PC-3 (cell line): ENCODE results near the gene MFSD6L. TPM values are rescaled to one million over a fixed set of nuclear protein-coding genes. Genes with fewer than 3 reads are reported as not detected.

Experiments used
- ATAC-seq: fragments of 200-7000 bp; cut with Tn5 transposase; 2 replicates; pipeline ENCODE4 v1.9.1; 2020; ENCODE audit warnings: mild to moderate bottlenecking, moderate library complexity
- BruUV-seq: library from RNA; stranded (reverse); fragments of 400-500 nt; replicated peaks from 2 replicates; lab custom pipeline; 2021; lab: Mats Ljungman, UMichigan
- CTCF ChIA-PET: fragments of 300-600 bp; sonication (Branson Sonifier 250); formaldehyde crosslinking; loops from one replicate; lab custom pipeline; 2022; ENCODE audit warnings: antibody characterized with exemption; lab: Charles Lee
- POLR2A ChIA-PET: fragments of 300-600 bp; sonication (Branson Sonifier 250); formaldehyde crosslinking; loops from one replicate; lab custom pipeline; 2022; ENCODE audit warnings: antibody characterized with exemption; ENCODE audit not compliant: unreplicated experiment; lab: Charles Lee
- DNase-seq: peaks from one replicate; pipeline ENCODE4 v3.0.0-alpha.2; 2015
- H2AFZ ChIP-seq: fragments of 300-600 bp; sonication (generic); 2 replicates; pipeline ENCODE4 v1.6.0; 2016; ENCODE audit warnings: antibody characterized with exemption, low read length
- H3F3A ChIP-seq: fragments of 300-600 bp; sonication (generic); one replicate; pipeline ENCODE4 v1.6.0; 2017; ENCODE audit warnings: antibody characterized with exemption, low read length, control low read depth, mild to moderate bottlenecking; ENCODE audit not compliant: unreplicated experiment
- H3K27ac ChIP-seq: fragments of 300-600 bp; sonication (generic); 2 replicates; pipeline ENCODE4 v1.5.1; 2016; ENCODE audit warnings: mild to moderate bottlenecking, low read length
- H3K27me3 ChIP-seq: fragments of 300-600 bp; sonication (generic); 2 replicates; pipeline ENCODE4 v1.6.1; 2016; ENCODE audit warnings: low read length, mixed read lengths
- H3K36me3 ChIP-seq: fragments of 300-600 bp; sonication (generic); 2 replicates; pipeline ENCODE4 v1.6.1; 2016; ENCODE audit warnings: low read depth, mixed run types, low read length, mixed read lengths
- H3K4me1 ChIP-seq: fragments of 300-600 bp; sonication (generic); 2 replicates; pipeline ENCODE4 v1.5.1; 2016; ENCODE audit warnings: low read length; ENCODE audit not compliant: insufficient read depth
- H3K4me2 ChIP-seq: fragments of 300-600 bp; sonication (generic); 2 replicates; pipeline ENCODE4 v1.6.0; 2016; ENCODE audit warnings: low read length
- H3K4me3 ChIP-seq: fragments of 300-600 bp; sonication (generic); 2 replicates; pipeline ENCODE4 v1.5.1; 2016; ENCODE audit warnings: mild to moderate bottlenecking, low read length, mixed read lengths
- H3K79me2 ChIP-seq: fragments of 300-600 bp; sonication (generic); 2 replicates; pipeline ENCODE4 v1.6.1; 2017; ENCODE audit warnings: low read length, mixed read lengths
- H3K9ac ChIP-seq: fragments of 300-600 bp; sonication (generic); 2 replicates; pipeline ENCODE4 v1.6.0; 2016; ENCODE audit warnings: mild to moderate bottlenecking, low read length
- H3K9me2 ChIP-seq: fragments of 300-600 bp; sonication (generic); replicated peaks from 2 replicates; pipeline ENCODE4 v1.6.1; 2016; ENCODE audit warnings: mixed run types, low read length, mixed read lengths
- H3K9me3 ChIP-seq: fragments of 300-600 bp; sonication (generic); 2 replicates; pipeline ENCODE4 v1.6.1; 2016; ENCODE audit warnings: low read length, mixed read lengths
- H4K20me1 ChIP-seq: fragments of 300-600 bp; sonication (generic); 2 replicates; pipeline ENCODE4 v1.6.1; 2016; ENCODE audit warnings: low read length, mixed read lengths
- CTCF ChIP-seq: fragments of 300-600 bp; sonication (generic); conservative IDR thresholded peaks from 2 replicates; pipeline ENCODE4 v1.5.1; 2017; ENCODE audit warnings: antibody characterized with exemption, low read depth, mild to moderate bottlenecking, low read length
- EZH2 ChIP-seq: fragments of 300-600 bp; sonication (generic); IDR thresholded peaks from one replicate; pipeline ENCODE4 v1.6.1; 2017; ENCODE audit warnings: antibody characterized with exemption, mild to moderate bottlenecking, low read length; ENCODE audit not compliant: unreplicated experiment
- EZH2phosphoT487 ChIP-seq: fragments of 300-600 bp; sonication (generic); IDR thresholded peaks from 2 replicates; pipeline ENCODE4 v1.6.1; 2018; ENCODE audit warnings: mild to moderate bottlenecking, antibody characterized with exemption, low read length, borderline replicate concordance
- intact Hi-C: fragments of 100-400 bp; cut with micrococcal nuclease; formaldehyde crosslinking; loops from 2 replicates; pipeline ENCODE4 v1.9.0; 2023
- total RNA-seq: library from RNA; depleted of rRNA; stranded (reverse); fragments of >200 nt; gene quantifications from 2 replicates; pipeline ENCODE4 v1.2.3, GENCODE V29; 2014

MFSD6L gene
- total RNA-seq, 1 experiment from 2014 or later: 0.07 TPM

GRCh38 chr17:8798176-8798845 lies 854 bp downstream of the MFSD6L start:
- intact Hi-C loops: no loop called here
- DNase-seq (no peak), ATAC-seq (no peak)
- ChIA-PET POLR2A (no interaction called here), CTCF (no interaction called here)
- no peak overlapping the region for H3K4me3 ChIP-seq
- no peaks in the 10 kb centered on the region for H3K9me2 ChIP-seq
- 0 out of 2 replicates have a peak, but pooled peaks cover 4% of the 10 kb centered on the region for H3K27me3 ChIP-seq
- H2AFZ ChIP-seq: no peak overlapping the region
- H3F3A ChIP-seq: no peaks in the 10 kb centered on the region
- H3K4me1 ChIP-seq: no peaks in the 10 kb centered on the region
- H3K9ac ChIP-seq: no peak overlapping the region
- TF ChIP-seq EZH2: no peak
- TF ChIP-seq EZH2phosphoT487: no peak
- no peak for TF ChIP-seq CTCF
- no TSS peak for BruUV-seq
- no peaks in the 10 kb centered on the region for H3K36me3 ChIP-seq
- H3K27ac ChIP-seq: no peak overlapping the region
- no peaks in the 10 kb centered on the region for H4K20me1 ChIP-seq
- H3K79me2 ChIP-seq: no peaks in the 10 kb centered on the region
- H3K4me2 ChIP-seq: no peak overlapping the region
- H3K9me3 ChIP-seq: no peaks in the 10 kb centered on the region

GRCh38 chr17:8797621-8798175 lies 1.5 kb downstream of the MFSD6L start:
- ChIA-PET CTCF (no interaction called here), POLR2A (interaction anchor here (0.7 kb wide), 1 partner anchor 8 kb away, joined by 4 read pairs; no protein-coding TSS in a partner anchor)
- H2AFZ ChIP-seq: no peak overlapping the region
- H3K79me2 ChIP-seq: no peaks in the 10 kb centered on the region
- ATAC-seq (no peak), DNase-seq (no peak)
- no peaks in the 10 kb centered on the region for H3K36me3 ChIP-seq
- no peaks in the 10 kb centered on the region for H3K4me1 ChIP-seq
- TF ChIP-seq CTCF (no peak), EZH2phosphoT487 (no peak), EZH2 (no peak)
- no peak overlapping the region for H3K27ac ChIP-seq
- H3K4me3 ChIP-seq: no peak overlapping the region
- no peak overlapping the region for H3K4me2 ChIP-seq
- no peaks in the 10 kb centered on the region for H3F3A ChIP-seq
- no peaks in the 10 kb centered on the region for H3K9me3 ChIP-seq
- H4K20me1 ChIP-seq: no peaks in the 10 kb centered on the region
- intact Hi-C loops: no loop called here
- H3K9ac ChIP-seq: no peak overlapping the region
- BruUV-seq: no TSS peak
- 0 out of 2 replicates have a peak, but pooled peaks cover 4% of the 10 kb centered on the region for H3K27me3 ChIP-seq
- H3K9me2 ChIP-seq: no peaks in the 10 kb centered on the region

- POLR2A ChIA-PET: no interaction called here
- CTCF ChIA-PET: no interaction called here
- no peaks in the 10 kb centered on the region for H3K9me2 ChIP-seq
- no peak overlapping the region for H3K27ac ChIP-seq
- intact Hi-C loops: no loop called here
- H3K9me3 ChIP-seq: no peaks in the 10 kb centered on the region
- no peak for DNase-seq
- no peak overlapping the region for H2AFZ ChIP-seq
- 0 out of 2 replicates have a peak, but pooled peaks cover 4% of the 10 kb centered on the region for H3K27me3 ChIP-seq
- H3K36me3 ChIP-seq: no peaks in the 10 kb centered on the region
- no peaks in the 10 kb centered on the region for H3K4me1 ChIP-seq
- no peak for TF ChIP-seq EZH2
- no TSS peak for BruUV-seq
- H3K4me2 ChIP-seq: no peak overlapping the region
- no peak overlapping the region for H3K4me3 ChIP-seq
- H3K9ac ChIP-seq: no peak overlapping the region
- H3K79me2 ChIP-seq: no peaks in the 10 kb centered on the region
- H3F3A ChIP-seq: no peaks in the 10 kb centered on the region
- no peaks in the 10 kb centered on the region for H4K20me1 ChIP-seq
- no peak for ATAC-seq
These were observed 4.5 kb downstream of the MFSD6L start for GRCh38 chr17:8794636-8795035.
